Measurements from ENCODE around the gene CALHM1.

CALHM1 gene

DNA sequence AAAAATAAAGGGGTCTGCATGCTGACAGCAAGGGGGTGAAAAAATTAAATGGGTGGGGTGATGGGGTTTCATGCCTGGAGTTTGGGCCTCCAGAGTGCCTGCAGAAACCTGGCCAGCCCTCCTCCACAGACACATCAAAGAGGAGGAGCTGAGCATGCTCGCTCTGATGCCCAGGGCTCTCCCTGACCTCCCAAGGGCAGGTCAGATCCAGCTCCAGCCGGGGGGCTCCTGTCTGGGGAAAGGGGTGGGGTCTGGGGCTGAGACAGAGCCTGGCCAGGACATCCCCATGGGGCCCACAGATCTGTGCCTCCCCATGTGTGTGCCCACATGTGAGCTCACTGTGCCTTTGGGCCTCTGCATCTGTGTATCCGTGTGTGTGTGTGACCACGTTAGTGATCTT lies 915 bp upstream of the CALHM1 start:
- TF ChIP-seq CTCF (IDR thresholded peaks at IDR 0.05; ENCODE audit: insufficient read depth, low read length, missing control alignments) = no peak
- H3K4me3 ChIP-seq (ENCODE audit: low read depth, low read length) = no peak overlapping the region
- DNase-seq (ENCODE audit: low read depth, low spot score) = no peak
- ChIA-PET POLR2A (no interaction called here), CTCF (interaction anchor here (1.4 to 1.5 kb wide), 2 partner anchors 16 to 26 kb away, joined by 5 to 6 read pairs; no protein-coding TSS in a partner anchor)

- ChIA-PET CTCF (interaction anchor here (0.6 to 1.3 kb wide), 2 partner anchors 27 to 30 kb away, joined by 3 to 4 read pairs; no protein-coding TSS in a partner anchor), POLR2A (no interaction called here)
- no peak overlapping the region for H3K4me3 ChIP-seq (ENCODE audit: low read depth, low read length)
- no peak for DNase-seq (ENCODE audit: low read depth, low spot score)
- TF ChIP-seq CTCF (IDR thresholded peaks at IDR 0.05; ENCODE audit: insufficient read depth, low read length, missing control alignments) = no peak
Measured at GRCh38 chr10:103457896-103458583, 660 bp downstream of the CALHM1 start.

- POLR2A ChIA-PET = no interaction called here
- H3K4me3 ChIP-seq (ENCODE audit: low read depth, low read length) = no peak overlapping the region
- TF ChIP-seq CTCF (IDR thresholded peaks at IDR 0.05; ENCODE audit: insufficient read depth, low read length, missing control alignments) = no peak
- CTCF ChIA-PET = interaction anchor here (0.6 to 1.3 kb wide), 2 partner anchors 28 to 31 kb away, joined by 3 to 4 read pairs; no protein-coding TSS in a partner anchor
- no peak for DNase-seq (ENCODE audit: low read depth, low spot score)
Measured at GRCh38 chr10:103457176-103457712, 1.5 kb downstream of the CALHM1 start.

GRCh38 chr10:103456074-103456660 lies 2.5 kb downstream of the CALHM1 start:
- TF ChIP-seq CTCF (IDR thresholded peaks at IDR 0.05; ENCODE audit: insufficient read depth, low read length, missing control alignments) = no peak
- ChIA-PET CTCF (interaction anchor here (0.9 to 1.4 kb wide), 4 partner anchors 13 to 29 kb away, joined by 3 to 4 read pairs (median 4); no protein-coding TSS in a partner anchor), POLR2A (no interaction called here)
- no peak for DNase-seq (ENCODE audit: low read depth, low spot score)
- no peak overlapping the region for H3K4me3 ChIP-seq (ENCODE audit: low read depth, low read length)

- no peak for TF ChIP-seq CTCF (IDR thresholded peaks at IDR 0.05; ENCODE audit: insufficient read depth, low read length, missing control alignments)
- POLR2A ChIA-PET = no interaction called here
- DNase-seq (ENCODE audit: low read depth, low spot score) = no peak
- H3K4me3 ChIP-seq (ENCODE audit: low read depth, low read length) = no peak overlapping the region
- CTCF ChIA-PET = interaction anchor here (0.9 to 1.4 kb wide), 3 partner anchors 14 to 27 kb away, joined by 3 to 4 read pairs (median 4); no protein-coding TSS in a partner anchor
Measured at GRCh38 chr10:103455235-103455634, 3.5 kb downstream of the CALHM1 start.

DNA sequence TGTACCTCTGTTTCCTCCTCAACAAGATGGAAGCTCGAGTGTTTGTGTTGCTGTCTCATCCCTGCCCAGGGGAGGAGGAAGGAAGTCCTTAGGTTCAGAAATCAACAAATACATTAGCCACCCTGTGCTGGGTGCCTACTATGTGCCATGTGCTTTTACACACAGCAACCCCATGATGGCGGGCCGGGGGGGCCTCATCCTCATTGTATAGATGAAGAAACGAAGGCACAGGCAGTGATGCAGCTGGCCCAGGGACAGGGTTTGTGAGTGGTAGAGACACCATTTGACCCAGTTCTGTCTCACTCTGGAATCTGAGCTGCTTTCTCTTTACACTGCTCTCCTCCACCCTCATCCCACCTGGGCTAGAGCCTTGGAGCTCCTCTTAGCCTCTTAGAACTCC lies 4.7 kb downstream of the CALHM1 start:
- no peak for DNase-seq (ENCODE audit: low read depth, low spot score)
- H3K4me3 ChIP-seq (ENCODE audit: low read depth, low read length) = no peak overlapping the region
- ChIA-PET POLR2A (no interaction called here), CTCF (interaction anchor here (1.1 to 6.8 kb wide), 2 partner anchors 27 to 31 kb away, joined by 3 to 84 read pairs; no protein-coding TSS in a partner anchor)
- no peak for TF ChIP-seq CTCF (IDR thresholded peaks at IDR 0.05; ENCODE audit: insufficient read depth, low read length, missing control alignments)

Measured in AG04449 (cell line).